Naive B cell (primary cell): ENCODE data around the gene N4BP2L1. TPM values are rescaled to one million over a fixed set of nuclear protein-coding genes. Genes with fewer than 3 reads are reported as not detected.
A peak's percentile ranks its signal among the peaks of the same experiment; 100 is the strongest.

Experiments used
- ATAC-seq, 2 donors: fragments of 150-1000 bp; cut with Tn5 transposase; 2 replicates each; pipeline ENCODE4 v1.10.0; 2021; ENCODE audit warnings: low read depth in 2 of 2, mild to moderate bottlenecking in 2 of 2, moderate library complexity in 2 of 2
- DNase-seq: peaks from one replicate; pipeline ENCODE4 v3.0.0; 2022
- H3K27ac Mint-ChIP-seq, 6 donors: one replicate each; pipeline ENCODE4 v1.8.0; 2020 to 2022; ENCODE audit warnings: mild to moderate bottlenecking in 6 of 6, mixed read lengths in 6 of 6, moderate library complexity in 5 of 6, inconsistent platforms in 2 of 6
- H3K27me3 Mint-ChIP-seq, 3 donors: one replicate each; pipeline ENCODE4 v1.8.0; 2021 to 2022; ENCODE audit warnings: mixed read lengths in 3 of 3, mild to moderate bottlenecking in 1 of 3
- H3K36me3 Mint-ChIP-seq, 2 donors: one replicate each; pipeline ENCODE4 v1.8.0; 2020 to 2022; ENCODE audit warnings: mixed read lengths in 2 of 2, inconsistent platforms in 1 of 2, mild to moderate bottlenecking in 1 of 2
- H3K4me1 Mint-ChIP-seq, 3 donors: one replicate each; pipeline ENCODE4 v1.8.0; 2020 to 2022; ENCODE audit warnings: mixed read lengths in 3 of 3, inconsistent platforms in 1 of 3, mild to moderate bottlenecking in 1 of 3, moderate library complexity in 1 of 3
- H3K4me3 Mint-ChIP-seq, 8 donors: one replicate each; pipeline ENCODE4 v1.8.0; 2020 to 2022; ENCODE audit warnings: mild to moderate bottlenecking in 8 of 8, mixed read lengths in 8 of 8, moderate library complexity in 8 of 8, inconsistent platforms in 2 of 8
- H3K9me3 Mint-ChIP-seq, 7 donors: one replicate each; pipeline ENCODE4 v1.8.0; 2020 to 2022; ENCODE audit warnings: mixed read lengths in 7 of 7, mild to moderate bottlenecking in 5 of 7, inconsistent platforms in 2 of 7, moderate library complexity in 1 of 7
- polyA plus RNA-seq, 6 donors: library from polyadenylated mRNA; unstranded; fragments of 300-500 nt; fragmentation: Illumina TruSeq; gene quantifications; one replicate each; pipeline ENCODE4 v1.2.3, GENCODE V29; 2021; ENCODE audit warnings: low read depth in 6 of 6

The N4BP2L1 gene
- polyA plus RNA-seq, 6 donors from 2014 or later: 77.0 to 152 (median 99.1) TPM

GRCh38 chr13:32407854-32408253, 20.1 kb downstream of the N4BP2L1 start:
- Mint-ChIP-seq H3K36me3 (peaks cover 14 to 16% of the 10 kb centered on the region in 2 donors), H3K27me3 (no peaks in the 10 kb centered on the region), H3K27ac (peak overlapping the region in 3 of 6 donors; percentile 64 to 94 (median 76)), H3K4me3 (no peak overlapping the region), H3K9me3 (no peaks in the 10 kb centered on the region), H3K4me1 (peaks cover 12 to 27% (median 22%) of the 10 kb centered on the region in 3 donors)
- no peak for ATAC-seq
- no peak for DNase-seq

- ATAC-seq (no peak), DNase-seq (no peak)
- Mint-ChIP-seq H3K4me3 (no peak overlapping the region), H3K36me3 (peaks cover 21 to 32% of the 10 kb centered on the region in 2 donors), H3K27me3 (no peaks in the 10 kb centered on the region), H3K9me3 (no peaks in the 10 kb centered on the region), H3K27ac (no peak overlapping the region), H3K4me1 (peaks cover 0 to 9% (median 0%) of the 10 kb centered on the region in 3 donors)
Observed at GRCh38 chr13:32403108-32403507, 24.8 kb downstream of the N4BP2L1 start.

- Mint-ChIP-seq H3K9me3 (no peaks in the 10 kb centered on the region), H3K27me3 (no peaks in the 10 kb centered on the region), H3K4me1 (peaks cover 2 to 7% (median 5%) of the 10 kb centered on the region in 3 donors), H3K27ac (no peak overlapping the region), H3K4me3 (no peak overlapping the region), H3K36me3 (peaks cover 0 to 4% of the 10 kb centered on the region in 2 donors)
- no peak for ATAC-seq
- no peak for DNase-seq
Observed at GRCh38 chr13:32391101-32391619, 36.8 kb downstream of the N4BP2L1 start.

GRCh38 chr13:32390484-32390883, 37.4 kb downstream of the N4BP2L1 start:
- no peak for ATAC-seq
- peaks cover 2 to 7% (median 5%) of the 10 kb centered on the region in 3 donors for H3K4me1 Mint-ChIP-seq
- no peaks in the 10 kb centered on the region for H3K9me3 Mint-ChIP-seq
- H3K36me3 Mint-ChIP-seq: peaks cover 0 to 4% of the 10 kb centered on the region in 2 donors
- no peak for DNase-seq
- H3K27ac Mint-ChIP-seq: no peak overlapping the region
- H3K27me3 Mint-ChIP-seq: no peaks in the 10 kb centered on the region
- no peak overlapping the region for H3K4me3 Mint-ChIP-seq

GRCh38 chr13:32390048-32390447, 37.9 kb downstream of the N4BP2L1 start:
- Mint-ChIP-seq H3K9me3 (no peaks in the 10 kb centered on the region), H3K27ac (no peak overlapping the region), H3K27me3 (no peaks in the 10 kb centered on the region), H3K4me3 (no peak overlapping the region), H3K36me3 (peaks cover 0 to 4% of the 10 kb centered on the region in 2 donors), H3K4me1 (peaks cover 2 to 7% (median 5%) of the 10 kb centered on the region in 3 donors)
- DNase-seq (no peak), ATAC-seq (no peak)

GRCh38 chr13:32385410-32385809, 42.5 kb downstream of the N4BP2L1 start:
- H3K4me3 Mint-ChIP-seq: no peak overlapping the region
- no peak for DNase-seq
- H3K36me3 Mint-ChIP-seq: peaks cover 0 to 4% of the 10 kb centered on the region in 2 donors
- ATAC-seq: no peak
- peaks cover under 1 to 5% (median 2%) of the 10 kb centered on the region in 3 donors for H3K4me1 Mint-ChIP-seq
- no peaks in the 10 kb centered on the region for H3K9me3 Mint-ChIP-seq
- H3K27ac Mint-ChIP-seq: no peak overlapping the region
- no peaks in the 10 kb centered on the region for H3K27me3 Mint-ChIP-seq

- Mint-ChIP-seq H3K36me3 (peaks cover 0 to 4% of the 10 kb centered on the region in 2 donors), H3K4me1 (no peaks in the 10 kb centered on the region), H3K4me3 (no peak overlapping the region), H3K9me3 (no peaks in the 10 kb centered on the region), H3K27ac (no peak overlapping the region), H3K27me3 (no peaks in the 10 kb centered on the region)
- ATAC-seq (peak in 1 of 2 donors; percentile 41), DNase-seq (no peak)
Observed at GRCh38 chr13:32384702-32385101, 43.2 kb downstream of the N4BP2L1 start.

GRCh38 chr13:32383836-32384618, 43.9 kb downstream of the N4BP2L1 start:
- no peak for ATAC-seq
- no peak overlapping the region for H3K27ac Mint-ChIP-seq

GRCh38 chr13:32381539-32381938, 46.4 kb downstream of the N4BP2L1 start:
- Mint-ChIP-seq H3K27me3 (no peaks in the 10 kb centered on the region), H3K36me3 (peaks cover 0 to 1% of the 10 kb centered on the region in 2 donors), H3K4me3 (no peak overlapping the region), H3K9me3 (no peaks in the 10 kb centered on the region), H3K27ac (no peak overlapping the region), H3K4me1 (no peaks in the 10 kb centered on the region)
- ATAC-seq: peak in 1 of 2 donors; percentile 30
- peak; percentile 18 for DNase-seq

More at GRCh38 chr13:32383836-32384618, 43.9 kb downstream of the N4BP2L1 start:
- Mint-ChIP-seq H3K36me3 (peaks cover 0 to 4% of the 10 kb centered on the region in 2 donors), H3K4me1 (no peaks in the 10 kb centered on the region), H3K4me3 (no peak overlapping the region), H3K9me3 (no peaks in the 10 kb centered on the region), H3K27me3 (no peaks in the 10 kb centered on the region)
- DNase-seq: no peak

- DNase-seq: no peak
- no peak overlapping the region for H3K4me3 Mint-ChIP-seq
- no peaks in the 10 kb centered on the region for H3K27me3 Mint-ChIP-seq
- H3K4me1 Mint-ChIP-seq: no peaks in the 10 kb centered on the region
- no peak for ATAC-seq
- no peak overlapping the region for H3K27ac Mint-ChIP-seq
- H3K9me3 Mint-ChIP-seq: peaks cover 0 to 5% (median 0%) of the 10 kb centered on the region in 7 donors
- H3K36me3 Mint-ChIP-seq: peaks cover 11 to 19% of the 10 kb centered on the region in 2 donors
Observed at GRCh38 chr13:32378012-32378411, 49.9 kb downstream of the N4BP2L1 start.

- Mint-ChIP-seq H3K36me3 (peaks cover 18 to 19% of the 10 kb centered on the region in 2 donors), H3K27ac (peak overlapping the region in 1 of 6 donors; percentile 49), H3K9me3 (peaks cover 0 to 5% (median 0%) of the 10 kb centered on the region in 7 donors), H3K4me3 (no peak overlapping the region), H3K27me3 (no peaks in the 10 kb centered on the region), H3K4me1 (no peaks in the 10 kb centered on the region)
- DNase-seq: no peak
- ATAC-seq: no peak
Observed at GRCh38 chr13:32376642-32377415, 51.1 kb downstream of the N4BP2L1 start.

- Mint-ChIP-seq H3K4me1 (no peaks in the 10 kb centered on the region), H3K4me3 (no peak overlapping the region), H3K27me3 (no peaks in the 10 kb centered on the region), H3K36me3 (peaks cover 19 to 24% of the 10 kb centered on the region in 2 donors), H3K27ac (no peak overlapping the region), H3K9me3 (peaks cover 0 to 5% (median 0%) of the 10 kb centered on the region in 7 donors)
- DNase-seq (no peak), ATAC-seq (no peak)
Observed at GRCh38 chr13:32370805-32371204, 57.1 kb downstream of the N4BP2L1 start.

- no peaks in the 10 kb centered on the region for H3K4me1 Mint-ChIP-seq
- peak overlapping the region in 2 of 6 donors; percentile 25 to 50 for H3K27ac Mint-ChIP-seq
- H3K36me3 Mint-ChIP-seq: peaks cover 7 to 10% of the 10 kb centered on the region in 2 donors
- H3K9me3 Mint-ChIP-seq: no peaks in the 10 kb centered on the region
- no peak for DNase-seq
- ATAC-seq: no peak
- no peaks in the 10 kb centered on the region for H3K27me3 Mint-ChIP-seq
- no peak overlapping the region for H3K4me3 Mint-ChIP-seq
Observed at GRCh38 chr13:32362574-32362973, 65.4 kb downstream of the N4BP2L1 start.
